GM19397 (cell line): ENCODE measurements around the gene QRICH2.
"Not testable (repeated sequence)": the region's sequence is repeated elsewhere in the genome, so short reads cannot be mapped to it uniquely, and the experiment has no call there.

Source experiments
- ATAC-seq: cut with Tn5 transposase; IDR thresholded peaks from one replicate; pipeline ENCODE4 v1.9.1; 2021; ENCODE audit warnings: mild to moderate bottlenecking, moderate library complexity; ENCODE audit not compliant: unreplicated experiment

The QRICH2 gene

GRCh38 chr17:76233588-76234353 is 74.3 kb downstream of the QRICH2 start:
- ATAC-seq = no peak

- no peak for ATAC-seq
Observed at GRCh38 chr17:76232342-76232741, 75.7 kb downstream of the QRICH2 start.

GRCh38 chr17:76226749-76227148 is 81.3 kb downstream of the QRICH2 start:
- not testable (repeated sequence) for ATAC-seq

- ATAC-seq = not testable (repeated sequence)
Observed at GRCh38 chr17:76225373-76226086, 82.5 kb downstream of the QRICH2 start.
